Activated CD4-positive, alpha-beta T cell treated with anti-CD3 and anti-CD28 coated beads, Interleukin-2, Interleukin-6, amounts not matched to agents 100 ng/mL and 50 ng/mL, durations not matched to agents 16 hours and 8 hours (primary cell): ENCODE data around the gene TMEM232.

Experiments
- DNase-seq: peaks from one replicate; pipeline ENCODE4 v3.0.0-alpha.2; 2020

Gene TMEM232

DNA sequence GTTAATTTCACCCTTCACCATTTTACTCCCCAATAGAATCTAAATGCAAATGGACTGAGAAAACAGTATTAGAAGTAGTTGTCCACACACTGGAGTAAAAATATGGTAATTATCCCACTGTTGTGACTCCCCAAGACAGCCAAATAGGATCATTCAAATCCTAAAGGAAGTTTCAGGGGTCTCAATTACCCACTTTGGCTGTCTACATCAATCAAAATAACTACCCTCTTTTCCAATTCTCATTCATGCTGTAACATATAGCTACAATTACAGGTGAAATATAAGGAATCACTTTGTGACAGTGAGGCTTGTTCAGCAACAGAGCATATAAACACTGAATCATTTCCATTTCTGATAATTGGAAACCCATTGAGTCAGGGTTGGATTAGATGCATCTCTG, 220.1 kb downstream of the TMEM232 start:
- DNase-seq = no peak

DNA sequence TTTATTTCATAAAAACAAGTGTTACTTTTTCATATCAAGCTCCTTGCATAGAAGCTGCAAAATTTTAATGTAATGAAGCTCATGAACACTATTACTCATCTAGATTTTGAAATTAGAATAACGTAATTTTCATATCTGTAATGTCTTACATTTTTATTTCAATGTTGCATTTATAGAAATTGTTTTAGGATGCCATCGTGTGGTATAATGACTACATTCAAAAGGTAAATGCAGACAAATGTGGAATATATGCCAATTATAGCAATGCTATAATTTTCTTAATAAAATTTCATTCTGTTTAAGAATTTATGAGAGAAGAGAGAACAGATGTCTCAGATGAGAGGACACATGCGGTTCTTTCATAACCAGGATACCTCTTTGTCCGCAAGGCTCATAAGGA, 230.2 kb downstream of the TMEM232 start:
- DNase-seq = no peak

DNA sequence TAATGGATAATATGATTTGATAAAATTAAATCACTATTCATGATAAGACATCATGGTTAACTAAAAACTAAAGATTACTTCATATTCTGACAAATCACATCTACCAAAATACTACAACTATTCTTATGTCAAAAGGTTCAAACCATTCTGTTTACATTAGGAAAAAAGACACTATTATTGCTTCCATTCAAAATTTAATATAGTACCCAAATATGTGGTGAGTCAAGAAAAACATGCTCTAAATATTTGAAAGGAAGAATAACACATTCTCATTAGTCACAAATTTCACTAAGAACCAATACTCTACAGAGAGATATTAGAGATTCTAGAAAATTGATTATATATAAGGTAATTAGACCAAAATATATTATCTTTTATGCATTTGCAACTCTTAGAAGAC, 234.0 kb downstream of the TMEM232 start:
- DNase-seq = no peak

DNA sequence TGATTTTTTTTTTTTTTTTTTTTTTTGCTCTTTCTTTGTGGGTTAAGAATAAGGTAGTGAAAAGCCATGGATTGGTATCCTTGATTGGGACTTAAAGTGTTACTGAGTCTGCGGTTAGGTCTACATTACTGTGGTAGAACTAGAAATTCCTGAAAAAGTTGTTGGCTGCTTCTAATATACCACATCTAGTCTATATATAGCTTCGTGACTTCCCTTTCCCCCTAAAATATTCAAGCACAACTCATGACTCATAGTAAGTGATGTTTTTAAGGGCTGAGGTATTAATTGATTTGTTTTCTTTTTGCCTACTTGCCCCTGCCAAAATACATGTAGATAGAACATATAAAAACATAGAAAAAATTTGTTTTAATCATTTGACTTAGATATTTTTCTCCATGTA, 247.6 kb downstream of the TMEM232 start:
- DNase-seq = no peak

- DNase-seq = no peak
Observed at GRCh38 chr5:110477911-110478310, 248.6 kb downstream of the TMEM232 start.

- no peak for DNase-seq
Observed at GRCh38 chr5:110476164-110476563, 250.3 kb downstream of the TMEM232 start.

DNA sequence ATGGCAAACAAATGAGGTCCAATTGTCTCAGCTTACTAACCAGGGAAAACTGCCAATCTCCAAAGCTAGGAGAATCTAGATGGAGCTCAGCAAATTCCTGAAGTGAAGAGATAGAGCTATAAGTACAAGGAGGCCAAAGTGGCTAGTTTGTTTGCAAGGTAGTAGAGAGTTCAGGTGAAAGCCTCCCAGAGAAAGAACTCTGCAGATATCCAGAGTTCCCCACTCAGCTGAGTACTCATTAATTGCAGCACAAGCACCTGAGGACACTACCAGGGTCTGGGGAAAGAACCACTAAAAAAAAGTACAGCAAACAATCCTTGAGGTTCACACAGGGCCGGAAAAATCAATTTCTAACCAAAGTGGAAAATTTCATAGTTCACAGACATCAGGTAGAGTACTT, 250.9 kb downstream of the TMEM232 start:
- no peak for DNase-seq

DNA sequence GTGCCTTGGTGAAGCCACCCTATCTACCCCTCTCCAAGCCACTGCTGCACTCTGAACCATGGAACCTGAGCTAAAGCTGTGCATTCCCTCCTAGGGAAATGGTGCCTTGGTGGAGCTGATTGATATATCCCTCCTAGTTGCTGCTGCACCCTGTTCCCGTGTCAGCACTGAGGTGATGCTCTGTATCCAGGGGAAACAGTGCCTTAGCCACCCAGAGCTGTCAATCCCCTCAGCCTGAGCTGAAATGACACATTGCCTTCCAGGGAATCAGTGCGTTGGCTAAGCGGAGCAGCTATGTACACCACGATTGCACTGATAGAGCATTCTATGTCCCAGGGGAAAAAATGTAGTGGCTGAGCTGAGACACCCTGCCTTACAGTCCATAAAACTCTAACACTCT, 257.0 kb downstream of the TMEM232 start:
- no peak for DNase-seq

DNA sequence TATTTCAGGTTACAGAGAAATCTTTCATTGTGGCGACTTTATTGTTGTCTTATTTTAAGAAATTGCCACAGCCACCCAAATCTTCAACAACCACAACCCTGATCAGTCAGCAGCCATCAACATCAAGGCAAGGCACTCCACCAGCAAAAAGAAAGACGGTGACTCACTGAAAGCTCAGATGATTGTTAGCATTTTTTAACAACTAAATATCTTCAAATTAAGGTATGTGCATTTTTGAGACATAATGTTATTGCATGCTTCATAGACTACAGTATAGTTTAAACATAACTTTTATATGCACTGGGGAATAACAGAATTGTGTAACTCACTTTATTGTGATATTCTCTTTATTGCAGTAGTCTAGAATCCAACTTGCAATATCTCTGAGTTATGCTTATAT, 263.4 kb downstream of the TMEM232 start:
- no peak for DNase-seq

DNA sequence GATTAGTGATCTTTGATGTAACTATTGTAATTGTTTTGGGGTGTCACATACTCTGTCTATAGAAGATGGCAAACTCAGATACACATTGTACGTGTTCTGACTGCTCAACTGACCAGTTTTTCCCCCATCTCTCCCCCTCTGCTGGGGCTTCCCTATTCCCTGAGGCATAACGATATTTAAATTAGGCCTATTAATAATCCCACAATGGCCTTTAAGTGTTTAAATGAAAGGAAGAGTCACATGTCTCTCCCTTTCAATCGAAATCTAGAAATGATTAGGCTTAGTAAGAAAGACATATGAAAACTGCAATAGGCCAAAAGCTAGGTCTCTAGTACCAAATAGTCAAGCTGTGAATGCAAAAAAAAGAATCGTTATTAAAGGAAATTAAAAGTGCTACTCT, 265.6 kb downstream of the TMEM232 start:
- DNase-seq = no peak

- DNase-seq = no peak
Observed at GRCh38 chr5:110458313-110458712, 268.2 kb downstream of the TMEM232 start.

- no peak for DNase-seq
Observed at GRCh38 chr5:110442856-110443255, 283.6 kb downstream of the TMEM232 start.

DNA sequence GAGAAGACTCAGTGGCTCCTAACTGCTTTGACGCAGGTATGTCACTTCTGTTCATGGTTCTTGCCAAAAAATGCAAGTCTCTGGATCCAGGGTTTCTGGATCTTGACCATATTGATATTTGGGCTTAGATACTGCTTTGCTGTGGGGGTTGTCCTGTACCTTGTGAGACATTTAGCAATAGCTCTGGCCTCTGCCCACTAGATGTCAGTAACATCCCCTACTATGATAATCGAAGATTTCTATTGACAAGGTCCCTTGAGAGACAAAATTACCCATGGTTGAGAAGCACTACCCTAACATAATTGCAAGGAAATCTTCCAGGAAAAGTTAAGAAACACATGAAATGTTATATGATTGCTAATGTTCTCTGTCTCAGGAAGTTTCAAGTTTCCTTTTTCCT, 285.4 kb downstream of the TMEM232 start:
- peak; percentile 20 for DNase-seq

DNA sequence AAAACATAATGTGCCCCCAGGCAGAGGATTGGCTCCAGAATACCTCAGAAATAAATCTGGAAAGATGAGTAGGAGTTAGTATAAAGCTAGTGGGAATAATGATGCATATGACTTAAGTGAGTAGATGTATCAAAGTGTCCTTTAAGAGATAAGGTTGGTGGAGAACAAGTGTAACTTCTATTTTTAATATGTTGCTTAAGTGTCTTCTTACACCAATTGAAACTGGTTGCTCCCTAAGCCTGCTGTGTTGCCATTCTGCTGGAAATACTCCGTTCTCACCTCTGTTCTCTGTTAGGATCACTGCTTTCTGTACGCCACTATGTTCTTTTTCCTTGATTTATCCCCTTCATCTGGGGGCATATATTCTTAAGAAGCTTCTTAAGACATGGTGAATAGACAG, 286.4 kb downstream of the TMEM232 start:
- DNase-seq = no peak

- no peak for DNase-seq
Observed at GRCh38 chr5:110439296-110439695, 287.2 kb downstream of the TMEM232 start.

- DNase-seq = no peak
Observed at GRCh38 chr5:110435207-110435606, 291.3 kb downstream of the TMEM232 start.

- DNase-seq = no peak
Observed at GRCh38 chr5:110431603-110432002, 294.9 kb downstream of the TMEM232 start.

DNA sequence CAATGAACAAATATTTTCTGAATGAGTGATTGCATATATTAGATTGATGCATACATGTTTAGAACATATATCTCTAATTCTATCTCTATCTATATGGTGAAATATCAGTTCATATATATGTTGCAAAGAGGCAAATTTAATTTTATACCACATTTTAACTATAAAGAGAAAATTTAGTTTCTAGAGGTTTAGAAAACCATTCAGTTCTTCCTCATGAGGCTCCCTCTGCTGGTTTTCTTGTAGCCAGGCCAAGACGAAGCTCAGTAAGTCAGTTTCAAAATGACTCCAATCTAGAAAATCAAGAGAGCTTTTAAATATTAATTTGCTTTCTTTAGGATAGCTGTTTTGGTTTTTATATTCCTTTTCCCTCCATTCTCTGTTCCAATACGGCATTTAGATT, 312.1 kb downstream of the TMEM232 start:
- DNase-seq = peak; percentile 16

- no peak for DNase-seq
Observed at GRCh38 chr5:110413856-110414255, 312.6 kb downstream of the TMEM232 start.

DNA sequence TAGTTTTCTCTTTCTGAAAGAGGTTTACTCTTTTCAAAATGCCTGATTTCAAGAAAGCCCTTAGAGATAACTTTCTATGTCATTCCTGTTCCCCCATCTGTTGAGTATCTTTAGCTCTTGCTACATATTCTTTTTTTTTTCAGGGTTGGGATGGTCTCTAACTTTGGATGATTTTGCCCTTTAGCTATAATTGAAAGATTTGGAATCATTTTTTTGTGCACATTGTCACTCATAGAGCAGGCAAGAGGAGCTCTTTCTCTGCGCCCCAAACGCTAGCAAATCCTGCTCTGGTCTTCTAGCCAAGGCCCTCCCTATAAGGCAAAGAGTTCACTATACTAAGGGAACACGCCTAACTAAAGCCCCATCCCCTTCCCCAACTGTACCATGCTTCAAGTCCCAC, 316.9 kb downstream of the TMEM232 start:
- DNase-seq = no peak

- no peak for DNase-seq
Observed at GRCh38 chr5:110402562-110402961, 323.9 kb downstream of the TMEM232 start.

GRCh38 chr5:110401881-110402280, 324.6 kb downstream of the TMEM232 start:
- DNase-seq = no peak

GRCh38 chr5:110398951-110399350, 327.5 kb downstream of the TMEM232 start:
- DNase-seq = no peak

GRCh38 chr5:110397281-110397680, 329.2 kb downstream of the TMEM232 start:
- DNase-seq = no peak

GRCh38 chr5:110386782-110387181, 339.7 kb downstream of the TMEM232 start:
- DNase-seq = no peak

- DNase-seq = no peak
Observed at GRCh38 chr5:110383231-110383630, 343.2 kb downstream of the TMEM232 start.
